Measurements from ENCODE around the gene TLE4. TPM values are rescaled to one million over a fixed set of nuclear protein-coding genes. Genes with fewer than 3 reads are reported as not detected.

The TLE4 gene
- polyA plus RNA-seq, 1 of the 3 experiments (the other 2 are of a cell fraction), result 40.4 TPM

GRCh38 chr9:79578891-79579290, 7.1 kb downstream of the TLE4 start:
- Histone ChIP-seq H3K27me3 (ENCODE audit: insufficient read depth) (no peaks in the 10 kb centered on the region), H2AFZ (ENCODE audit: low read depth) (no peak overlapping the region), H3K4me3 (ENCODE audit: low read depth in 2 of 2, low read length in 1 of 2) (no peak overlapping the region; a peak in 2 of 4 replicates), H3F3A (replicated peaks; ENCODE audit: insufficient read depth) (peaks cover 10% of the 10 kb centered on the region), H3K4me1 (ENCODE audit: control insufficient read depth in 1 of 2, insufficient read depth in 2 of 2, low read depth in 1 of 2, low read length in 1 of 2) (peaks cover 32 to 59% of the 10 kb centered on the region in 2 experiments), H3K4me2 (peak overlapping the region; percentile 81), H4K20me1 (ENCODE audit: insufficient read depth) (peaks cover 45% of the 10 kb centered on the region), H3K9me2 (no peaks in the 10 kb centered on the region), H3K9ac (peak overlapping the region; percentile 59; the same call in 1 of the 2 replicates), H3K27ac (ENCODE audit: low read depth in 2 of 2, low read length in 1 of 2) (peak overlapping the region; percentile 76 to 97), H3K79me2 (ENCODE audit: insufficient read depth) (peaks cover 100% of the 10 kb centered on the region), H3K9me3 (no peaks in the 10 kb centered on the region), H3K36me3 (replicated peaks in 1 of 2; ENCODE audit: control insufficient read depth in 1 of 2, insufficient read depth in 2 of 2, low read length in 1 of 2) (peaks cover 44 to 46% of the 10 kb centered on the region in 2 experiments)
- DNase-seq, result no peak
- TF ChIP-seq TCF12 (IDR thresholded peaks at IDR 0.05), result no peak
- no peak for TF ChIP-seq GATA2 (CRISPR knock-in tag; IDR thresholded peaks at IDR 0.05)
- TF ChIP-seq FOXM1 (IDR thresholded peaks at IDR 0.05; ENCODE audit: low read depth), result no peak
- no peak for TF ChIP-seq NFIC (IDR thresholded peaks at IDR 0.05; ENCODE audit: borderline replicate concordance)
- no peak for TF ChIP-seq YY1 (IDR thresholded peaks at IDR 0.05; ENCODE audit: low read depth)
- no peak for TF ChIP-seq SIN3A (IDR thresholded peaks at IDR 0.05; ENCODE audit: borderline replicate concordance, low read depth, low read length)
- no peak for TF ChIP-seq JUND (IDR thresholded peaks at IDR 0.05)
- TF ChIP-seq, protein P1, sequence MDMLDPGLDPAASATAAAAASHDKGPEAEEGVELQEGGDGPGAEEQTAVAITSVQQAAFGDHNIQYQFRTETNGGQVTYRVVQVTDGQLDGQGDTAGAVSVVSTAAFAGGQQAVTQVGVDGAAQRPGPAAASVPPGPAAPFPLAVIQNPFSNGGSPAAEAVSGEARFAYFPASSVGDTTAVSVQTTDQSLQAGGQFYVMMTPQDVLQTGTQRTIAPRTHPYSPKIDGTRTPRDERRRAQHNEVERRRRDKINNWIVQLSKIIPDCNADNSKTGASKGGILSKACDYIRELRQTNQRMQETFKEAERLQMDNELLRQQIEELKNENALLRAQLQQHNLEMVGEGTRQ (IDR thresholded peaks at IDR 0.05; ENCODE audit: borderline replicate concordance, low read depth, low read length), result no peak
- TF ChIP-seq, protein P2, sequence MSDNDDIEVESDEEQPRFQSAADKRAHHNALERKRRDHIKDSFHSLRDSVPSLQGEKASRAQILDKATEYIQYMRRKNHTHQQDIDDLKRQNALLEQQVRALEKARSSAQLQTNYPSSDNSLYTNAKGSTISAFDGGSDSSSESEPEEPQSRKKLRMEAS (IDR thresholded peaks at IDR 0.05; ENCODE audit: low read depth), result no peak
- no peak for TF ChIP-seq ZBTB33 (IDR thresholded peaks at IDR 0.05; ENCODE audit: borderline replicate concordance, low read depth)
- no peak for TF ChIP-seq EP300 (IDR thresholded peaks at IDR 0.05; ENCODE audit: borderline replicate concordance in 1 of 2, low read depth in 1 of 2, low read length in 1 of 2)
- TF ChIP-seq, protein P3, sequence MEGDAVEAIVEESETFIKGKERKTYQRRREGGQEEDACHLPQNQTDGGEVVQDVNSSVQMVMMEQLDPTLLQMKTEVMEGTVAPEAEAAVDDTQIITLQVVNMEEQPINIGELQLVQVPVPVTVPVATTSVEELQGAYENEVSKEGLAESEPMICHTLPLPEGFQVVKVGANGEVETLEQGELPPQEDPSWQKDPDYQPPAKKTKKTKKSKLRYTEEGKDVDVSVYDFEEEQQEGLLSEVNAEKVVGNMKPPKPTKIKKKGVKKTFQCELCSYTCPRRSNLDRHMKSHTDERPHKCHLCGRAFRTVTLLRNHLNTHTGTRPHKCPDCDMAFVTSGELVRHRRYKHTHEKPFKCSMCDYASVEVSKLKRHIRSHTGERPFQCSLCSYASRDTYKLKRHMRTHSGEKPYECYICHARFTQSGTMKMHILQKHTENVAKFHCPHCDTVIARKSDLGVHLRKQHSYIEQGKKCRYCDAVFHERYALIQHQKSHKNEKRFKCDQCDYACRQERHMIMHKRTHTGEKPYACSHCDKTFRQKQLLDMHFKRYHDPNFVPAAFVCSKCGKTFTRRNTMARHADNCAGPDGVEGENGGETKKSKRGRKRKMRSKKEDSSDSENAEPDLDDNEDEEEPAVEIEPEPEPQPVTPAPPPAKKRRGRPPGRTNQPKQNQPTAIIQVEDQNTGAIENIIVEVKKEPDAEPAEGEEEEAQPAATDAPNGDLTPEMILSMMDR (IDR thresholded peaks at IDR 0.05), result no peak
- no peak for TF ChIP-seq IRF3 (IDR thresholded peaks at IDR 0.05; ENCODE audit: low read depth, low read length)
- TF ChIP-seq FOSL2 (IDR thresholded peaks at IDR 0.05; ENCODE audit: borderline replicate concordance, low read depth), result no peak
- no peak for TF ChIP-seq RXRA (IDR thresholded peaks at IDR 0.05; ENCODE audit: borderline replicate concordance, low read depth)
- no peak for TF ChIP-seq RFX5 (IDR thresholded peaks at IDR 0.05; ENCODE audit: low read length)
- TF ChIP-seq, protein P4, sequence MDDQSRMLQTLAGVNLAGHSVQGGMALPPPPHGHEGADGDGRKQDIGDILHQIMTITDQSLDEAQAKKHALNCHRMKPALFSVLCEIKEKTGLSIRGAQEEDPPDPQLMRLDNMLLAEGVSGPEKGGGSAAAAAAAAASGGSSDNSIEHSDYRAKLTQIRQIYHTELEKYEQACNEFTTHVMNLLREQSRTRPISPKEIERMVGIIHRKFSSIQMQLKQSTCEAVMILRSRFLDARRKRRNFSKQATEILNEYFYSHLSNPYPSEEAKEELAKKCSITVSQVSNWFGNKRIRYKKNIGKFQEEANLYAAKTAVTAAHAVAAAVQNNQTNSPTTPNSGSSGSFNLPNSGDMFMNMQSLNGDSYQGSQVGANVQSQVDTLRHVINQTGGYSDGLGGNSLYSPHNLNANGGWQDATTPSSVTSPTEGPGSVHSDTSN (IDR thresholded peaks at IDR 0.05), result no peak
- 51% methylated on average over 1 of the region's 1 CpG for WGBS (ENCODE audit: low lambda C conversion rate)
- CTCF ChIA-PET, result interaction anchor here (0.6 to 2.2 kb wide), 4 partner anchors 31 to 998 kb away, joined by 3 to 7 read pairs (median 4); no protein-coding TSS in a partner anchor
- POLR2A ChIA-PET, result no interaction called here

All from SK-N-SH (cell line).